ENCODE results near the gene LEFTY1. TPM values are rescaled to one million over a fixed set of nuclear protein-coding genes. Genes with fewer than 3 reads are reported as not detected.

Gene LEFTY1
- total RNA-seq, 1 donor from 2014 or later = not detected

GRCh38 chr1:225843426-225843795 lies 45.5 kb downstream of the LEFTY1 start:
- no peak for TF ChIP-seq CTCF (IDR thresholded peaks at IDR 0.05)
- Histone ChIP-seq H3K36me3 (peaks cover 100% of the 10 kb centered on the region), H3K27me3 (ENCODE audit: low read depth) (no peaks in the 10 kb centered on the region), H3K4me1 (peaks cover 5% of the 10 kb centered on the region), H3K27ac (no peak overlapping the region), H3K9me3 (no peaks in the 10 kb centered on the region), H3K4me3 (no peak overlapping the region)
- DNase-seq (no peak), ATAC-seq (no peak)
- intact Hi-C loops (cut with DNase I) = no loop called here

- intact Hi-C loops (cut with DNase I) = no loop called here
Measured at GRCh38 chr1:225842788-225843425, 46.0 kb downstream of the LEFTY1 start.

GRCh38 chr1:225842074-225842473 lies 46.9 kb downstream of the LEFTY1 start:
- Histone ChIP-seq H3K36me3 (peaks cover 100% of the 10 kb centered on the region), H3K4me3 (no peak overlapping the region), H3K27ac (no peak overlapping the region), H3K27me3 (ENCODE audit: low read depth) (no peaks in the 10 kb centered on the region), H3K4me1 (peaks cover 5% of the 10 kb centered on the region), H3K9me3 (no peaks in the 10 kb centered on the region)
- intact Hi-C loops (cut with DNase I) = no loop called here
- ATAC-seq (no peak), DNase-seq (no peak)
- no peak for TF ChIP-seq CTCF (IDR thresholded peaks at IDR 0.05)

More at GRCh38 chr1:225842788-225843425, 46.0 kb downstream of the LEFTY1 start:
- H3K27ac ChIP-seq = no peak overlapping the region
- TF ChIP-seq CTCF (IDR thresholded peaks at IDR 0.05) = no peak
- no peaks in the 10 kb centered on the region for H3K9me3 ChIP-seq
- DNase-seq = no peak
- H3K36me3 ChIP-seq = peaks cover 100% of the 10 kb centered on the region
- H3K4me1 ChIP-seq = peaks cover 5% of the 10 kb centered on the region
- no peak for ATAC-seq
- no peak overlapping the region for H3K4me3 ChIP-seq
- H3K27me3 ChIP-seq (ENCODE audit: low read depth) = no peaks in the 10 kb centered on the region

GRCh38 chr1:225840713-225841112 lies 48.2 kb downstream of the LEFTY1 start:
- ATAC-seq (no peak), DNase-seq (no peak)
- Histone ChIP-seq H3K36me3 (peaks cover 94% of the 10 kb centered on the region), H3K4me1 (peaks cover 6% of the 10 kb centered on the region), H3K4me3 (no peak overlapping the region), H3K27ac (no peak overlapping the region), H3K9me3 (no peaks in the 10 kb centered on the region), H3K27me3 (ENCODE audit: low read depth) (no peaks in the 10 kb centered on the region)
- intact Hi-C loops (cut with DNase I) = no loop called here
- TF ChIP-seq CTCF (IDR thresholded peaks at IDR 0.05) = no peak

GRCh38 chr1:225840223-225840610 lies 48.7 kb downstream of the LEFTY1 start:
- Histone ChIP-seq H3K4me3 (no peak overlapping the region), H3K9me3 (no peaks in the 10 kb centered on the region), H3K27me3 (ENCODE audit: low read depth) (no peaks in the 10 kb centered on the region), H3K27ac (no peak overlapping the region), H3K4me1 (peaks cover 5% of the 10 kb centered on the region), H3K36me3 (peaks cover 90% of the 10 kb centered on the region)
- DNase-seq (no peak), ATAC-seq (no peak)
- intact Hi-C loops (cut with DNase I) = no loop called here
- no peak for TF ChIP-seq CTCF (IDR thresholded peaks at IDR 0.05)

Data from lower lobe of right lung (tissue), 2 donors.